Measurements from ENCODE around the gene EIF5AL1. TPM values are rescaled to one million over a fixed set of nuclear protein-coding genes. Genes with fewer than 3 reads are reported as not detected.
"Not testable (repeated sequence)": the region's sequence is repeated elsewhere in the genome, so short reads cannot be mapped to it uniquely, and the experiment has no call there.

EIF5AL1 gene
- 0.58 and 0.73 TPM in 2 replicates for total RNA-seq (2014; rRNA removed; shearing (Covaris generic))

- H3K4me1 ChIP-seq = peaks cover 12% of the 10 kb centered on the region
- H3K9me3 ChIP-seq (replicated peaks); H3K27me3 ChIP-seq; H3K36me3 ChIP-seq: not testable (repeated sequence)
- DNase-seq = peak; percentile 59 to 82
- peak within 1 kb of the TSS; percentile 38 for H3K4me3 ChIP-seq
- peak within 1 kb of the TSS; percentile 40; the same call in 1 of the 2 replicates for H3K27ac ChIP-seq
Measured at GRCh38 chr10:79511891-79512583, at the start of gene EIF5AL1. Gene EIF5AL1, plus strand, starts transcription at chr10:79512533. Its CDS starts 117 bp downstream, at chr10:79512650.

- Histone ChIP-seq H3K36me3 (no peaks in the 10 kb centered on the region), H3K27me3 (no peaks in the 10 kb centered on the region), H3K4me3 (no peak overlapping the region), H3K9me3 (replicated peaks) (no peaks in the 10 kb centered on the region), H3K4me1 (peaks cover 28% of the 10 kb centered on the region), H3K27ac (peak overlapping the region; percentile 97)
- peak; percentile 94 to 97 for DNase-seq
Measured at GRCh38 chr10:79463578-79464496, 48.5 kb upstream of the EIF5AL1 start.

- no peak overlapping the region for H3K4me3 ChIP-seq
- H3K4me1 ChIP-seq = peaks cover 28% of the 10 kb centered on the region
- no peaks in the 10 kb centered on the region for H3K9me3 ChIP-seq (replicated peaks)
- no peaks in the 10 kb centered on the region for H3K27me3 ChIP-seq
- DNase-seq = no peak
- H3K27ac ChIP-seq = no peak overlapping the region
- H3K36me3 ChIP-seq = no peaks in the 10 kb centered on the region
Measured at GRCh38 chr10:79465341-79465740, 47.0 kb upstream of the EIF5AL1 start.

- Histone ChIP-seq H3K4me3 (no peak overlapping the region), H3K9me3 (replicated peaks) (no peaks in the 10 kb centered on the region), H3K36me3 (no peaks in the 10 kb centered on the region), H3K27me3 (no peaks in the 10 kb centered on the region), H3K27ac (no peak overlapping the region), H3K4me1 (peaks cover 45% of the 10 kb centered on the region)
- no peak for DNase-seq
Measured at GRCh38 chr10:79468015-79468560, 44.2 kb upstream of the EIF5AL1 start.

GRCh38 chr10:79468841-79469585, 43.3 kb upstream of the EIF5AL1 start:
- H3K36me3 ChIP-seq = no peaks in the 10 kb centered on the region
- no peaks in the 10 kb centered on the region for H3K27me3 ChIP-seq
- H3K9me3 ChIP-seq (replicated peaks) = no peaks in the 10 kb centered on the region
- peaks cover 41% of the 10 kb centered on the region for H3K4me1 ChIP-seq
- H3K4me3 ChIP-seq = no peak overlapping the region
- no peak for DNase-seq
- H3K27ac ChIP-seq = no peak overlapping the region

- Histone ChIP-seq H3K4me1 (peaks cover 31% of the 10 kb centered on the region), H3K27ac (no peak overlapping the region), H3K4me3 (no peak overlapping the region), H3K9me3 (replicated peaks) (no peaks in the 10 kb centered on the region), H3K36me3 (no peaks in the 10 kb centered on the region), H3K27me3 (no peaks in the 10 kb centered on the region)
- no peak for DNase-seq
Measured at GRCh38 chr10:79470096-79470495, 42.2 kb upstream of the EIF5AL1 start.

GRCh38 chr10:79471776-79472175, 40.6 kb upstream of the EIF5AL1 start:
- Histone ChIP-seq H3K4me1 (peaks cover 28% of the 10 kb centered on the region), H3K4me3 (no peak overlapping the region), H3K36me3 (no peaks in the 10 kb centered on the region), H3K27ac (no peak overlapping the region), H3K27me3 (no peaks in the 10 kb centered on the region), H3K9me3 (replicated peaks) (no peaks in the 10 kb centered on the region)
- no peak for DNase-seq

GRCh38 chr10:79472449-79472848, 39.9 kb upstream of the EIF5AL1 start:
- no peaks in the 10 kb centered on the region for H3K36me3 ChIP-seq
- H3K9me3 ChIP-seq (replicated peaks) = no peaks in the 10 kb centered on the region
- H3K4me3 ChIP-seq = no peak overlapping the region
- peaks cover 28% of the 10 kb centered on the region for H3K4me1 ChIP-seq
- peak overlapping the region; percentile 69 for H3K27ac ChIP-seq
- no peaks in the 10 kb centered on the region for H3K27me3 ChIP-seq
- DNase-seq = peak in 1 of 2 experiments; percentile 28

- Histone ChIP-seq H3K9me3 (replicated peaks) (no peaks in the 10 kb centered on the region), H3K36me3 (no peaks in the 10 kb centered on the region), H3K27ac (peak overlapping the region; percentile 69), H3K4me1 (peaks cover 25% of the 10 kb centered on the region), H3K4me3 (no peak overlapping the region), H3K27me3 (no peaks in the 10 kb centered on the region)
- peak; percentile 39 to 83 for DNase-seq
Measured at GRCh38 chr10:79472951-79473350, 39.4 kb upstream of the EIF5AL1 start.

- DNase-seq = no peak
- no peaks in the 10 kb centered on the region for H3K9me3 ChIP-seq (replicated peaks)
- peak overlapping the region; percentile 69 for H3K27ac ChIP-seq
- H3K4me1 ChIP-seq = peaks cover 25% of the 10 kb centered on the region
- no peaks in the 10 kb centered on the region for H3K36me3 ChIP-seq
- H3K27me3 ChIP-seq = no peaks in the 10 kb centered on the region
- H3K4me3 ChIP-seq = no peak overlapping the region
Measured at GRCh38 chr10:79473496-79474095, 38.7 kb upstream of the EIF5AL1 start.

GRCh38 chr10:79475119-79475653, 37.1 kb upstream of the EIF5AL1 start:
- peaks cover 25% of the 10 kb centered on the region for H3K4me1 ChIP-seq
- H3K9me3 ChIP-seq (replicated peaks) = no peaks in the 10 kb centered on the region
- no peaks in the 10 kb centered on the region for H3K36me3 ChIP-seq
- H3K4me3 ChIP-seq = no peak overlapping the region
- DNase-seq = no peak
- no peaks in the 10 kb centered on the region for H3K27me3 ChIP-seq
- H3K27ac ChIP-seq = no peak overlapping the region

GRCh38 chr10:79475877-79476276, 36.5 kb upstream of the EIF5AL1 start:
- Histone ChIP-seq H3K36me3 (no peaks in the 10 kb centered on the region), H3K4me1 (peaks cover 25% of the 10 kb centered on the region), H3K27me3 (no peaks in the 10 kb centered on the region), H3K27ac (no peak overlapping the region), H3K4me3 (no peak overlapping the region), H3K9me3 (replicated peaks) (no peaks in the 10 kb centered on the region)
- DNase-seq = no peak

- no peaks in the 10 kb centered on the region for H3K27me3 ChIP-seq
- H3K36me3 ChIP-seq = no peaks in the 10 kb centered on the region
- DNase-seq = no peak
- no peak overlapping the region for H3K27ac ChIP-seq
- peaks cover 17% of the 10 kb centered on the region for H3K4me1 ChIP-seq
- H3K9me3 ChIP-seq (replicated peaks) = no peaks in the 10 kb centered on the region
- H3K4me3 ChIP-seq = no peak overlapping the region
Measured at GRCh38 chr10:79476645-79477044, 35.7 kb upstream of the EIF5AL1 start.

- H3K4me1 ChIP-seq = peaks cover 21% of the 10 kb centered on the region
- no peaks in the 10 kb centered on the region for H3K9me3 ChIP-seq (replicated peaks)
- H3K27me3 ChIP-seq = no peaks in the 10 kb centered on the region
- no peaks in the 10 kb centered on the region for H3K36me3 ChIP-seq
- no peak overlapping the region for H3K4me3 ChIP-seq
- DNase-seq = no peak
- H3K27ac ChIP-seq = no peak overlapping the region
Measured at GRCh38 chr10:79477456-79477855, 34.9 kb upstream of the EIF5AL1 start.

Measured in SJCRH30 (cell line).